ENCODE results near the gene C2CD2.

The C2CD2 gene

GRCh38 chr21:41906770-41907169 lies 47.0 kb downstream of the C2CD2 start:
- Histone ChIP-seq H3K27me3 (ENCODE audit: insufficient read depth, low read length, poor library complexity) (no peaks in the 10 kb centered on the region), H3K36me3 (ENCODE audit: control insufficient read depth, insufficient read depth, low read length) (no peaks in the 10 kb centered on the region), H3K4me3 (ENCODE audit: low read length) (no peak overlapping the region), H2BK15ac (replicated peaks; ENCODE audit: low read depth) (no peak overlapping the region), H3K56ac (ENCODE audit: low read length) (no peak overlapping the region), H3K79me1 (ENCODE audit: low read length) (no peaks in the 10 kb centered on the region), H3K4me2 (ENCODE audit: low read length) (no peak overlapping the region), H3K23ac (ENCODE audit: low read length) (no peak overlapping the region), H3K18ac (ENCODE audit: low read length) (no peak overlapping the region), H3K27ac (ENCODE audit: low read depth, low read length) (no peak overlapping the region), H4K8ac (ENCODE audit: low read depth, low read length) (no peak overlapping the region), H2AK5ac (ENCODE audit: low read length) (no peak overlapping the region), H4K5ac (ENCODE audit: low read length) (no peak overlapping the region), H3K4ac (ENCODE audit: low read depth, low read length) (no peak overlapping the region), H3K79me2 (ENCODE audit: control insufficient read depth, insufficient read depth, low read length) (no peaks in the 10 kb centered on the region), H2BK120ac (ENCODE audit: low read depth, low read length) (no peak overlapping the region), H3K4me1 (ENCODE audit: control insufficient read depth, low read depth, low read length) (no peaks in the 10 kb centered on the region), H2BK5ac (ENCODE audit: low read length) (no peak overlapping the region), H3K9ac (ENCODE audit: low read length) (no peak overlapping the region)
- WGBS (ENCODE audit: extremely low coverage, insufficient coverage, low lambda C conversion rate): no CpG with 5 or more reads among the region's 14 CpGs
- no peak for DNase-seq

GRCh38 chr21:41903559-41904351 lies 50.1 kb downstream of the C2CD2 start:
- no peaks in the 10 kb centered on the region for H3K27me3 ChIP-seq (ENCODE audit: insufficient read depth, low read length, poor library complexity)
- H3K56ac ChIP-seq (ENCODE audit: low read length): no peak overlapping the region
- H2BK15ac ChIP-seq (replicated peaks; ENCODE audit: low read depth): no peak overlapping the region
- H3K18ac ChIP-seq (ENCODE audit: low read length): no peak overlapping the region
- no peaks in the 10 kb centered on the region for H3K4me1 ChIP-seq (ENCODE audit: control insufficient read depth, low read depth, low read length)
- H3K79me1 ChIP-seq (ENCODE audit: low read length): no peaks in the 10 kb centered on the region
- H2AK5ac ChIP-seq (ENCODE audit: low read length): no peak overlapping the region
- no peak overlapping the region for H3K4me3 ChIP-seq (ENCODE audit: low read length)
- no peak overlapping the region for H3K4me2 ChIP-seq (ENCODE audit: low read length)
- no CpG with 5 or more reads among the region's 23 CpGs for WGBS (ENCODE audit: extremely low coverage, insufficient coverage, low lambda C conversion rate)
- H3K36me3 ChIP-seq (ENCODE audit: control insufficient read depth, insufficient read depth, low read length): no peaks in the 10 kb centered on the region
- no peak overlapping the region for H4K5ac ChIP-seq (ENCODE audit: low read length)
- no peak overlapping the region for H2BK5ac ChIP-seq (ENCODE audit: low read length)
- no peak overlapping the region for H3K4ac ChIP-seq (ENCODE audit: low read depth, low read length)
- no peak overlapping the region for H3K9ac ChIP-seq (ENCODE audit: low read length)
- H3K79me2 ChIP-seq (ENCODE audit: control insufficient read depth, insufficient read depth, low read length): no peaks in the 10 kb centered on the region
- no peak for DNase-seq
- no peak overlapping the region for H3K27ac ChIP-seq (ENCODE audit: low read depth, low read length)
- no peak overlapping the region for H3K23ac ChIP-seq (ENCODE audit: low read length)
- H4K8ac ChIP-seq (ENCODE audit: low read depth, low read length): no peak overlapping the region
- H2BK120ac ChIP-seq (ENCODE audit: low read depth, low read length): no peak overlapping the region

- Histone ChIP-seq H3K4ac (ENCODE audit: low read depth, low read length) (no peak overlapping the region), H3K4me2 (ENCODE audit: low read length) (no peak overlapping the region), H3K4me3 (ENCODE audit: low read length) (no peak overlapping the region), H3K18ac (ENCODE audit: low read length) (no peak overlapping the region), H3K79me2 (ENCODE audit: control insufficient read depth, insufficient read depth, low read length) (no peaks in the 10 kb centered on the region), H4K5ac (ENCODE audit: low read length) (no peak overlapping the region), H4K8ac (ENCODE audit: low read depth, low read length) (no peak overlapping the region), H3K23ac (ENCODE audit: low read length) (no peak overlapping the region), H2AK5ac (ENCODE audit: low read length) (no peak overlapping the region), H3K56ac (ENCODE audit: low read length) (no peak overlapping the region), H3K27me3 (ENCODE audit: insufficient read depth, low read length, poor library complexity) (no peaks in the 10 kb centered on the region), H2BK120ac (ENCODE audit: low read depth, low read length) (no peak overlapping the region), H2BK15ac (replicated peaks; ENCODE audit: low read depth) (no peak overlapping the region), H3K4me1 (ENCODE audit: control insufficient read depth, low read depth, low read length) (no peaks in the 10 kb centered on the region), H2BK5ac (ENCODE audit: low read length) (no peak overlapping the region), H3K9ac (ENCODE audit: low read length) (no peak overlapping the region), H3K27ac (ENCODE audit: low read depth, low read length) (no peak overlapping the region), H3K36me3 (ENCODE audit: control insufficient read depth, insufficient read depth, low read length) (no peaks in the 10 kb centered on the region), H3K79me1 (ENCODE audit: low read length) (no peaks in the 10 kb centered on the region)
- WGBS (ENCODE audit: extremely low coverage, insufficient coverage, low lambda C conversion rate): no CpG with 5 or more reads among the region's 8 CpGs
- no peak for DNase-seq
These were observed 50.9 kb downstream of the C2CD2 start for GRCh38 chr21:41902946-41903345.

- H3K79me2 ChIP-seq (ENCODE audit: control insufficient read depth, insufficient read depth, low read length): no peaks in the 10 kb centered on the region
- H3K4me2 ChIP-seq (ENCODE audit: low read length): no peak overlapping the region
- H3K27me3 ChIP-seq (ENCODE audit: insufficient read depth, low read length, poor library complexity): no peaks in the 10 kb centered on the region
- DNase-seq: no peak
- no peak overlapping the region for H2BK5ac ChIP-seq (ENCODE audit: low read length)
- no peak overlapping the region for H3K4me3 ChIP-seq (ENCODE audit: low read length)
- no peak overlapping the region for H3K23ac ChIP-seq (ENCODE audit: low read length)
- no peak overlapping the region for H4K5ac ChIP-seq (ENCODE audit: low read length)
- H3K4me1 ChIP-seq (ENCODE audit: control insufficient read depth, low read depth, low read length): no peaks in the 10 kb centered on the region
- H3K27ac ChIP-seq (ENCODE audit: low read depth, low read length): no peak overlapping the region
- H3K18ac ChIP-seq (ENCODE audit: low read length): no peak overlapping the region
- no peak overlapping the region for H4K8ac ChIP-seq (ENCODE audit: low read depth, low read length)
- no peak overlapping the region for H2BK15ac ChIP-seq (replicated peaks; ENCODE audit: low read depth)
- no peak overlapping the region for H3K56ac ChIP-seq (ENCODE audit: low read length)
- H3K36me3 ChIP-seq (ENCODE audit: control insufficient read depth, insufficient read depth, low read length): no peaks in the 10 kb centered on the region
- H2BK120ac ChIP-seq (ENCODE audit: low read depth, low read length): no peak overlapping the region
- H2AK5ac ChIP-seq (ENCODE audit: low read length): no peak overlapping the region
- no peaks in the 10 kb centered on the region for H3K79me1 ChIP-seq (ENCODE audit: low read length)
- H3K4ac ChIP-seq (ENCODE audit: low read depth, low read length): no peak overlapping the region
- no CpG with 5 or more reads among the region's 3 CpGs for WGBS (ENCODE audit: extremely low coverage, insufficient coverage, low lambda C conversion rate)
- H3K9ac ChIP-seq (ENCODE audit: low read length): no peak overlapping the region
These were observed 52.0 kb downstream of the C2CD2 start for GRCh38 chr21:41901782-41902181.

GRCh38 chr21:41901099-41901498 lies 52.7 kb downstream of the C2CD2 start:
- Histone ChIP-seq H3K27ac (ENCODE audit: low read depth, low read length) (no peak overlapping the region), H3K4me2 (ENCODE audit: low read length) (no peak overlapping the region), H3K4me1 (ENCODE audit: control insufficient read depth, low read depth, low read length) (no peaks in the 10 kb centered on the region), H4K5ac (ENCODE audit: low read length) (no peak overlapping the region), H4K8ac (ENCODE audit: low read depth, low read length) (no peak overlapping the region), H3K27me3 (ENCODE audit: insufficient read depth, low read length, poor library complexity) (no peaks in the 10 kb centered on the region), H2BK120ac (ENCODE audit: low read depth, low read length) (no peak overlapping the region), H3K79me2 (ENCODE audit: control insufficient read depth, insufficient read depth, low read length) (no peaks in the 10 kb centered on the region), H2AK5ac (ENCODE audit: low read length) (no peak overlapping the region), H3K4ac (ENCODE audit: low read depth, low read length) (no peak overlapping the region), H3K36me3 (ENCODE audit: control insufficient read depth, insufficient read depth, low read length) (no peaks in the 10 kb centered on the region), H3K18ac (ENCODE audit: low read length) (no peak overlapping the region), H3K56ac (ENCODE audit: low read length) (no peak overlapping the region), H2BK15ac (replicated peaks; ENCODE audit: low read depth) (no peak overlapping the region), H2BK5ac (ENCODE audit: low read length) (no peak overlapping the region), H3K9ac (ENCODE audit: low read length) (no peak overlapping the region), H3K79me1 (ENCODE audit: low read length) (no peaks in the 10 kb centered on the region), H3K23ac (ENCODE audit: low read length) (no peak overlapping the region), H3K4me3 (ENCODE audit: low read length) (no peak overlapping the region)
- DNase-seq: no peak
- no CpG with 5 or more reads among the region's 12 CpGs for WGBS (ENCODE audit: extremely low coverage, insufficient coverage, low lambda C conversion rate)

GRCh38 chr21:41900401-41900800 lies 53.4 kb downstream of the C2CD2 start:
- H3K18ac ChIP-seq (ENCODE audit: low read length): no peak overlapping the region
- H3K36me3 ChIP-seq (ENCODE audit: control insufficient read depth, insufficient read depth, low read length): no peaks in the 10 kb centered on the region

More at GRCh38 chr21:41900401-41900800, 53.4 kb downstream of the C2CD2 start:
- H2BK120ac ChIP-seq (ENCODE audit: low read depth, low read length): no peak overlapping the region
- H3K4me1 ChIP-seq (ENCODE audit: control insufficient read depth, low read depth, low read length): no peaks in the 10 kb centered on the region
- no peak overlapping the region for H2AK5ac ChIP-seq (ENCODE audit: low read length)
- no peaks in the 10 kb centered on the region for H3K79me2 ChIP-seq (ENCODE audit: control insufficient read depth, insufficient read depth, low read length)
- no peak overlapping the region for H3K56ac ChIP-seq (ENCODE audit: low read length)
- H3K27ac ChIP-seq (ENCODE audit: low read depth, low read length): no peak overlapping the region
- H4K8ac ChIP-seq (ENCODE audit: low read depth, low read length): no peak overlapping the region
- no peak for DNase-seq
- no CpG with 5 or more reads among the region's 6 CpGs for WGBS (ENCODE audit: extremely low coverage, insufficient coverage, low lambda C conversion rate)
- no peak overlapping the region for H4K5ac ChIP-seq (ENCODE audit: low read length)
- no peak overlapping the region for H2BK15ac ChIP-seq (replicated peaks; ENCODE audit: low read depth)
- no peaks in the 10 kb centered on the region for H3K79me1 ChIP-seq (ENCODE audit: low read length)
- no peak overlapping the region for H3K4me2 ChIP-seq (ENCODE audit: low read length)
- no peak overlapping the region for H2BK5ac ChIP-seq (ENCODE audit: low read length)
- no peak overlapping the region for H3K9ac ChIP-seq (ENCODE audit: low read length)
- H3K4me3 ChIP-seq (ENCODE audit: low read length): no peak overlapping the region
- no peak overlapping the region for H3K23ac ChIP-seq (ENCODE audit: low read length)
- H3K4ac ChIP-seq (ENCODE audit: low read depth, low read length): no peak overlapping the region
- H3K27me3 ChIP-seq (ENCODE audit: insufficient read depth, low read length, poor library complexity): no peaks in the 10 kb centered on the region
